Measurements from ENCODE around the gene SLC25A53. TPM values are rescaled to one million over a fixed set of nuclear protein-coding genes. Genes with fewer than 3 reads are reported as not detected.

SLC25A53 gene
- total RNA-seq, 2 donors from 2014 or later, result 7.5 to 8.6 TPM

DNA sequence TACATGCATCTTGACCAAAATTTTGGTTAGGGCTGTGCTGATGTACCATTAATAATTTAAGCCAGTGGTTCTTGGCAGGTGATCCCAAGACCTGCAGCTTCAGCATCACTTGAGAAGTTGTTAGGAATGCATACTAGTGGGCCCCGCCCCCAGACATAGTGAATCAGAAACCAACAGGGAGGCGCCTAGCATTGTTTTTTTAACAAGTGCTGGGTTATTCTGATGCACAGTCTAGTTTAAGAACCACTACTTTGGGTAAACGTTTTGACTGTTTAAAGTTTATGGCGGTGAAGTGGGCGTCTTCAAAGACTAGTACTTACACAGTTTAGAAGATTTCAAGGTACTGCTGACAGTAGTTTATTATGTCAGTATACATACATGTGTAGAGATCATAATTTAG, 33.0 kb upstream of the SLC25A53 start:
- Histone ChIP-seq H3K9me3 (no peaks in the 10 kb centered on the region), H3K36me3 (peaks cover 8% of the 10 kb centered on the region), H3K4me3 (no peak overlapping the region), H3K9ac (ENCODE audit: low read depth in 2 of 2, low read length in 2 of 2) (no peak overlapping the region), H3K27me3 (no peaks in the 10 kb centered on the region), H3K27ac (no peak overlapping the region), H3K4me1 (no peaks in the 10 kb centered on the region)
- DNase-seq, result no peak
- TF ChIP-seq, protein P1, sequence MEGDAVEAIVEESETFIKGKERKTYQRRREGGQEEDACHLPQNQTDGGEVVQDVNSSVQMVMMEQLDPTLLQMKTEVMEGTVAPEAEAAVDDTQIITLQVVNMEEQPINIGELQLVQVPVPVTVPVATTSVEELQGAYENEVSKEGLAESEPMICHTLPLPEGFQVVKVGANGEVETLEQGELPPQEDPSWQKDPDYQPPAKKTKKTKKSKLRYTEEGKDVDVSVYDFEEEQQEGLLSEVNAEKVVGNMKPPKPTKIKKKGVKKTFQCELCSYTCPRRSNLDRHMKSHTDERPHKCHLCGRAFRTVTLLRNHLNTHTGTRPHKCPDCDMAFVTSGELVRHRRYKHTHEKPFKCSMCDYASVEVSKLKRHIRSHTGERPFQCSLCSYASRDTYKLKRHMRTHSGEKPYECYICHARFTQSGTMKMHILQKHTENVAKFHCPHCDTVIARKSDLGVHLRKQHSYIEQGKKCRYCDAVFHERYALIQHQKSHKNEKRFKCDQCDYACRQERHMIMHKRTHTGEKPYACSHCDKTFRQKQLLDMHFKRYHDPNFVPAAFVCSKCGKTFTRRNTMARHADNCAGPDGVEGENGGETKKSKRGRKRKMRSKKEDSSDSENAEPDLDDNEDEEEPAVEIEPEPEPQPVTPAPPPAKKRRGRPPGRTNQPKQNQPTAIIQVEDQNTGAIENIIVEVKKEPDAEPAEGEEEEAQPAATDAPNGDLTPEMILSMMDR (IDR thresholded peaks at IDR 0.05), result no peak
- intact Hi-C loops (cut with DNase I), result no loop called here

DNA sequence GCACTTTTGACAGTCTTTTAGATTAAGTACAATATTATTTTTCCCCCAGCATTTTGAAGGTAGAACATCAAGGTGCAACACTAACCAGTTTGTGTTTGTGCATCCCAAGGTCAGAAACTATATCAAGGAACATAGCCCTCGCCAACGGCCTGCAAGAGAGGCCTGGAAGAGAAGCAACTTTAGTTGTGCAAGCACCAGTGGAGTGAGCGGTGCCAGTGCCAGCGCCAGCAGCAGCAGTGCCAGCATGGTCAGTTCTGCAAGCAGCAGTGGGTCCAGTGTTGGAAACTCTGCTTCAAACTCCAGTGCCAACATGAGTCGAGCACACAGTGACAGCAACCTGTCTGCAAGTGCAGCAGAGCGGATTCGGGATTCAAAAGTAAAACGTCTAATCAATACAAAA, 31.1 kb upstream of the SLC25A53 start:
- no peak overlapping the region for H3K9ac ChIP-seq (ENCODE audit: low read depth in 2 of 2, low read length in 2 of 2)
- intact Hi-C loops (cut with DNase I), result no loop called here
- DNase-seq, result no peak
- TF ChIP-seq, protein P1 (IDR thresholded peaks at IDR 0.05), result no peak
- no peak overlapping the region for H3K27ac ChIP-seq
- H3K36me3 ChIP-seq, result peaks cover 8% of the 10 kb centered on the region
- no peaks in the 10 kb centered on the region for H3K9me3 ChIP-seq
- no peaks in the 10 kb centered on the region for H3K4me1 ChIP-seq
- H3K27me3 ChIP-seq, result no peaks in the 10 kb centered on the region
- no peak overlapping the region for H3K4me3 ChIP-seq

DNA sequence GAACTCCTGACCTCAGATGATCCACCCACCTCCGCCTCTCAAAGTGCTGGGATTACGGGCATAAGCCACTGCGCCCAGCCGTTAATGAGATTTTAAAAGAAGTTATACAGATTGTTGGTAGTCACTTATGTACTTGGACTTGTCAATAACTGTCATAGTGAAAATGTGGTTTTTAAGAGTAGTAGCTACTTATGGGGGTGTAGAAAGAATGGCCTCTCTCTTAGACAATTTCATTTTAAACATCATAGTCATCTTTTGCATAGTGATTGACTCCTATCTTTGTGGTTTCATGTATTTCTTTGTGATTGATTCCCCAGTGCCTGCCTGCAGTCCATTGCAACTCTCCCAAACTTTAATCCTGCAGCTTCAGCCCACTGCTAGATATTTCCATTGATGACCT, 26.9 kb upstream of the SLC25A53 start:
- TF ChIP-seq, protein P1 (IDR thresholded peaks at IDR 0.05), result no peak
- Histone ChIP-seq H3K9me3 (no peaks in the 10 kb centered on the region), H3K27me3 (no peaks in the 10 kb centered on the region), H3K4me1 (no peaks in the 10 kb centered on the region), H3K9ac (ENCODE audit: low read depth in 2 of 2, low read length in 2 of 2) (no peak overlapping the region), H3K27ac (no peak overlapping the region), H3K4me3 (no peak overlapping the region), H3K36me3 (peaks cover 8% of the 10 kb centered on the region)
- DNase-seq, result no peak
- intact Hi-C loops (cut with DNase I), result no loop called here

DNA sequence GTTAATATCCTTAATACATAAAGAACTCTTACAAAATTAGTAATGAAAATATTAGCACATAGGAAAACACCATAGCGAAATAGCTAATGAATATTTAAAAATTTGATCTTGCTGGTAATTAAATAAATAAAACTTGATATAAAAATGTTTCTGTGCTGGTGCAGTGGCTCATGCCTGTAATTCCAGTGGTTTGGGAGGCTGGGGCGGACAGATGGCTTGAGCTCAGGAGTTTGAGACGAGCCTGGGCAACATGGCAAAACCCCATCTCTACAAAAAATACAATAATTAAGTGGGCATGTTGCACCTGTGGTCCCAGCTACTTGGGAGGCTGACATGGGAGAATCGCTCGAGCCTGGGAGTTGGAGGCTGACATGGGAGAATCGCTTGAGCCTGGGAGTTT, 17.0 kb upstream of the SLC25A53 start:
- intact Hi-C loops (cut with DNase I), result no loop called here

DNA sequence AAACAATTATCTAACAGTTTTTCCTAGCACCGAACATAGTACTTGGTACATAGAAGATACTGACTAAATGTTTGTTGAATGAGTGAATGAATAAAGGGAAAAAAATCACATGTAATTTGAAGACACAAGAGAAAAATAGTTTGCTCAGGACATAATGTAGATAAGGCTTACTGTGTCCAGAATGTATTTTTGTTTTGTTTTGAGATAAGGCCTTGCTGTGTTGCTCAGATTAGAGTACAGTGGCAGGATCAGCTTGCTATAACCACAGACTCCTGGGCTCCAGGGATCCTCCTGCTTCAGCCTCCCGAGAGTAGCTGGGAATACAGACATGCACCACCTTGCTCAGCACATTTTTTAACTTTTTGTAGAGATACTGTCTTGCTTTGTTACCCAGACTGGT, 16.0 kb upstream of the SLC25A53 start:
- no peak for DNase-seq

More for the DNA sequence above, 17.0 kb upstream of the SLC25A53 start:
- Histone ChIP-seq H3K4me1 (no peaks in the 10 kb centered on the region), H3K9me3 (no peaks in the 10 kb centered on the region), H3K9ac (ENCODE audit: low read depth in 2 of 2, low read length in 2 of 2) (no peak overlapping the region), H3K27me3 (no peaks in the 10 kb centered on the region), H3K27ac (no peak overlapping the region), H3K4me3 (no peak overlapping the region), H3K36me3 (no peaks in the 10 kb centered on the region)
- TF ChIP-seq, protein P1 (IDR thresholded peaks at IDR 0.05), result no peak
- DNase-seq, result no peak

More for the DNA sequence above, 16.0 kb upstream of the SLC25A53 start:
- TF ChIP-seq, protein P1 (IDR thresholded peaks at IDR 0.05), result no peak
- H3K9me3 ChIP-seq, result no peaks in the 10 kb centered on the region
- no peak overlapping the region for H3K27ac ChIP-seq
- H3K4me3 ChIP-seq, result no peak overlapping the region
- H3K27me3 ChIP-seq, result no peaks in the 10 kb centered on the region
- H3K36me3 ChIP-seq, result no peaks in the 10 kb centered on the region
- H3K9ac ChIP-seq (ENCODE audit: low read depth in 2 of 2, low read length in 2 of 2), result no peak overlapping the region
- no peaks in the 10 kb centered on the region for H3K4me1 ChIP-seq
- intact Hi-C loops (cut with DNase I), result no loop called here
